A549 (cell line): Measurements from ENCODE around the gene DHRS11. TPM values are rescaled to one million over a fixed set of nuclear protein-coding genes. Genes with fewer than 3 reads are reported as not detected.

Experiments
- ATAC-seq, 2 experiments: fragments of 200-7000 bp in 1 of 2; fragments of >200 bp in 1 of 2; cut with Nextera tagmentation in 1 of 2; cut with Tn5 transposase in 1 of 2; 3 replicates each; pipeline versions ENCODE4 v1.8.0 to v1.9.1; 2018 to 2020; ENCODE audit warnings: mild to moderate bottlenecking in 1 of 2, moderate library complexity in 1 of 2
- CTCF ChIA-PET: fragments of 300-600 bp; sonication (Branson Sonifier 250); formaldehyde crosslinking; extraction: SDS; loops from one replicate; lab custom pipeline; 2021; ENCODE audit warnings: antibody characterized with exemption, inconsistent platforms; lab: Yijun Ruan, JAX
- POLR2A ChIA-PET: fragments of 350-600 bp; formaldehyde crosslinking; extraction: SDS; loops from one replicate; lab custom pipeline; 2021; ENCODE audit warnings: antibody characterized with exemption, inconsistent platforms; lab: Yijun Ruan, JAX
- DNase-seq, 2 experiments: peaks; one replicate each; pipeline versions ENCODE4 v3.0.0 to v3.0.0-alpha.2; 2011 to 2016; ENCODE audit warnings: low read depth in 1 of 2, low spot score in 1 of 2
- FAIRE-seq: peaks from 2 replicates; lab custom pipeline; 2011; peaks lifted over from hg19 to GRCh38; lab: Jason Lieb, UNC
- H3K27ac ChIP-seq, 2 experiments: fragments of >200 bp; sonication (Bioruptor Twin); formaldehyde crosslinking; 3 replicates each; pipeline ENCODE4 v1.5.1; 2016 to 2017
- H3K4me1 ChIP-seq: fragments of >200 bp; sonication (Bioruptor Twin); formaldehyde crosslinking; 3 replicates; pipeline ENCODE4 v1.6.1; 2016
- H3K4me2 ChIP-seq: fragments of >200 bp; sonication (Bioruptor Twin); formaldehyde crosslinking; 3 replicates; pipeline ENCODE4 v1.6.1; 2016
- H3K4me3 ChIP-seq: fragments of >200 bp; sonication (Bioruptor Twin); formaldehyde crosslinking; 3 replicates; pipeline ENCODE4 v1.5.1; 2016
- H3K9me3 ChIP-seq: fragments of >200 bp; sonication (Bioruptor Twin); formaldehyde crosslinking; 3 replicates; pipeline ENCODE4 v1.6.1; 2016
- BCL3 ChIP-seq: fragments of >200 bp; sonication (Bioruptor Twin); formaldehyde crosslinking; IDR thresholded peaks from 3 replicates; pipeline ENCODE4 v1.6.1; 2016
- CBX8 ChIP-seq: fragments of 200-600 bp; sonication (generic); IDR thresholded peaks from 2 replicates; pipeline ENCODE4 v1.6.1; 2016
- CEBPB ChIP-seq, 2 experiments: fragments of >200 bp in 1 of 2; sonication (Bioruptor Twin) in 1 of 2; formaldehyde crosslinking in 1 of 2; IDR thresholded peaks; 2 replicates each; pipeline ENCODE4 v1.6.1; 2012 to 2016
- CHD2 ChIP-seq: fragments of 150-350 bp; IDR thresholded peaks from 2 replicates; pipeline ENCODE4 v1.6.1; 2014; ENCODE audit warnings: low read length; ENCODE audit not compliant: partially characterized antibody
- E2F6 ChIP-seq: IDR thresholded peaks from 2 replicates; pipeline ENCODE4 v1.6.1; 2012; ENCODE audit warnings: low read depth, borderline replicate concordance
- EHF ChIP-seq: fragments of 250-450 bp; sonication (Bioruptor Pico); IDR thresholded peaks from 2 replicates; pipeline ENCODE4 v1.5.0; 2020; ENCODE audit warnings: mild to moderate bottlenecking
- ELK1 ChIP-seq: fragments of 150-350 bp; IDR thresholded peaks from 2 replicates; pipeline ENCODE4 v1.6.1; 2014; ENCODE audit warnings: low read depth, mild to moderate bottlenecking, low read length
- EP300 ChIP-seq, 2 experiments: fragments of >200 bp; sonication (Bioruptor Twin); formaldehyde crosslinking; IDR thresholded peaks; 2 replicates in 1 of 2; 3 replicates in 1 of 2; pipeline ENCODE4 v1.6.1; 2016 to 2017
- GATA3 ChIP-seq: IDR thresholded peaks from 2 replicates; pipeline ENCODE4 v1.6.1; 2012; ENCODE audit warnings: borderline replicate concordance
- HDAC2 ChIP-seq: fragments of 200-600 bp; sonication (generic); IDR thresholded peaks from 2 replicates; pipeline ENCODE4 v1.6.1; 2016
- HOXB5 ChIP-seq: fragments of 250-450 bp; sonication (Bioruptor Pico); IDR thresholded peaks from 2 replicates; pipeline ENCODE4 v1.5.0; 2020; ENCODE audit warnings: mild to moderate bottlenecking, moderate library complexity
- JUNB ChIP-seq: fragments of >200 bp; sonication (Bioruptor Twin); formaldehyde crosslinking; IDR thresholded peaks from 2 replicates; pipeline ENCODE4 v1.6.1; 2016
- MAZ ChIP-seq: fragments of 150-350 bp; IDR thresholded peaks from 2 replicates; pipeline ENCODE4 v1.6.1; 2014; ENCODE audit warnings: antibody characterized with exemption, low read depth, low read length, borderline replicate concordance
- MYC ChIP-seq: IDR thresholded peaks from 2 replicates; pipeline ENCODE4 v1.6.1; 2012; ENCODE audit warnings: mild to moderate bottlenecking, inconsistent platforms, low read length, improper control_type of control experiment, borderline replicate concordance
- RAD21 ChIP-seq, 2 experiments: fragments of >200 bp in 1 of 2; sonication (Bioruptor Twin) in 1 of 2; formaldehyde crosslinking in 1 of 2; IDR thresholded peaks in 1 of 2; conservative IDR thresholded peaks in 1 of 2; 2 replicates in 1 of 2; 3 replicates in 1 of 2; pipeline ENCODE4 v1.6.1; 2012 to 2018; ENCODE audit warnings: inconsistent platforms in 1 of 2
- RARB ChIP-seq: fragments of 250-450 bp; sonication (Bioruptor Pico); IDR thresholded peaks from 2 replicates; pipeline ENCODE4 v1.8.0; 2021; ENCODE audit warnings: mild to moderate bottlenecking, moderate library complexity
- REST ChIP-seq: fragments of 200-600 bp; sonication (generic); IDR thresholded peaks from 2 replicates; pipeline ENCODE4 v1.6.1; 2016; ENCODE audit warnings: antibody characterized with exemption, mild to moderate bottlenecking, moderate library complexity
- RFX5 ChIP-seq: fragments of 450-650 bp; IDR thresholded peaks from 2 replicates; pipeline ENCODE4 v1.7.1; 2014; ENCODE audit warnings: antibody characterized with exemption, mild to moderate bottlenecking, moderate library complexity
- SMC3 ChIP-seq: fragments of >200 bp; sonication (Bioruptor Twin); formaldehyde crosslinking; IDR thresholded peaks from 3 replicates; pipeline ENCODE4 v1.6.1; 2018; ENCODE audit warnings: inconsistent platforms
- ZC3H11A ChIP-seq: fragments of 450-650 bp; IDR thresholded peaks from 2 replicates; pipeline ENCODE4 v1.6.1; 2014; ENCODE audit warnings: antibody characterized with exemption, mild to moderate bottlenecking
- WGBS: methylation state at CpG from one replicate; pipeline ENCODE4 v1.1.6; 2017; ENCODE audit errors: missing lambda C conversion rate; 5-methylcytosine and 5-hydroxymethylcytosine counted together
- polyA plus RNA-seq, 4 experiments: library from polyadenylated mRNA; depleted of rRNA in 3 of 4; stranded (reverse); fragments of >200 nt; fragmentation: RNase III in 1 of 4; extraction: RNeasy Plus Mini Kit Qiagen cat#74134 plus additional on column Dnase treatment in 1 of 4; gene quantifications; 2 replicates in 3 of 4; 3 replicates in 1 of 4; pipeline ENCODE4 v1.2.3, GENCODE V29; 2011 to 2017

Gene DHRS11
- polyA plus RNA-seq, 2 of the 4 experiments (the other 2 are of a cell fraction): 9.5 to 9.6 TPM

GRCh38 chr17:36616061-36617029, 24.7 kb downstream of the DHRS11 start:
- CTCF ChIA-PET: interaction anchor here (1.0 to 12.4 kb wide), 7 partner anchors 9 to 558 kb away, joined by 3 to 112 read pairs (median 4); partner anchors contain the start of gene MRM1
- 72% methylated on average over 16 of the region's 16 CpGs for WGBS
- ATAC-seq (no peak), DNase-seq (no peak), FAIRE-seq (no peak)
- POLR2A ChIA-PET: no interaction called here
- no peaks in the 10 kb centered on the region for H3K9me3 ChIP-seq
- peak in 1 of 2 experiments; percentile 19; a peak in 1 of 4 replicates for TF ChIP-seq CEBPB (IDR thresholded peaks at IDR 0.05)
- TF ChIP-seq EP300 (IDR thresholded peaks at IDR 0.05): no peak
- no peak overlapping the region for H3K4me3 ChIP-seq
- H3K27ac ChIP-seq: no peak overlapping the region
- no peak overlapping the region for H3K4me2 ChIP-seq
- peaks cover 7% of the 10 kb centered on the region for H3K4me1 ChIP-seq

- Histone ChIP-seq H3K4me1 (no peaks in the 10 kb centered on the region), H3K27ac (no peak overlapping the region), H3K4me2 (no peak overlapping the region), H3K4me3 (no peak overlapping the region), H3K9me3 (no peaks in the 10 kb centered on the region)
- TF ChIP-seq E2F6 (no peak), EHF (CRISPR knock-in tag) (no peak), SMC3 (no peak), MAZ (no peak), ZC3H11A (no peak), RFX5 (no peak), RARB (CRISPR knock-in tag) (no peak), JUNB (no peak), GATA3 (no peak)
- FAIRE-seq: no peak
- CTCF ChIA-PET: interaction anchor here (1.3 to 12.4 kb wide), 4 partner anchors 10 to 430 kb away, joined by 3 to 112 read pairs (median 63); partner anchors contain the start of gene MRM1
- ATAC-seq: no peak
- DNase-seq: no peak
- POLR2A ChIA-PET: no interaction called here
- 58% methylated on average over 7 of the region's 7 CpGs for WGBS
Observed at GRCh38 chr17:36617773-36618172, 26.1 kb downstream of the DHRS11 start.

- DNase-seq (no peak), FAIRE-seq (no peak), ATAC-seq (no peak)
- H3K4me3 ChIP-seq: no peak overlapping the region
- ChIA-PET CTCF (interaction anchor here (0.8 to 17.4 kb wide), 6 partner anchors 9 to 750 kb away, joined by 3 to 263 read pairs (median 4); partner anchors contain the start of gene MRM1), POLR2A (no interaction called here)
- 43% methylated on average over 3 of the region's 3 CpGs for WGBS
- no peak overlapping the region for H3K4me2 ChIP-seq
- H3K4me1 ChIP-seq: no peaks in the 10 kb centered on the region
- no peak for TF ChIP-seq CBX8
- no peak for TF ChIP-seq CHD2
- no peak for TF ChIP-seq ELK1
- TF ChIP-seq MYC: no peak
- no peak for TF ChIP-seq MAZ
- TF ChIP-seq HDAC2: no peak
- TF ChIP-seq REST: no peak
- TF ChIP-seq GATA3: no peak
- TF ChIP-seq RAD21 (conservative IDR thresholded peaks at IDR 0.05 in 1 of 2, IDR thresholded peaks at IDR 0.05 in 1 of 2): no peak
- TF ChIP-seq HOXB5 (CRISPR knock-in tag): no peak
- no peak for TF ChIP-seq BCL3
- no peak overlapping the region for H3K27ac ChIP-seq
- H3K9me3 ChIP-seq: no peaks in the 10 kb centered on the region
Observed at GRCh38 chr17:36623281-36623680, 31.6 kb downstream of the DHRS11 start.
